Right lobe of liver (tissue), 6 donors: Measurements from ENCODE around the gene AMBRA1. TPM values are rescaled to one million over a fixed set of nuclear protein-coding genes. Genes with fewer than 3 reads are reported as not detected.
A peak's percentile ranks its signal among the peaks of the same experiment; 100 is the strongest.

Experiments used
- ATAC-seq, 4 donors: fragments of 200-7000 bp; cut with Tn5 transposase; one replicate each; pipeline ENCODE4 v1.9.1; 2020; ENCODE audit warnings: mild to moderate bottlenecking in 4 of 4, moderate library complexity in 4 of 4
- DNase-seq, 3 donors: peaks; one replicate each; pipeline ENCODE4 v3.0.0-alpha.2; 2020
- H3K27ac ChIP-seq, 3 donors: fragments of 200-600 bp; one replicate each; pipeline ENCODE4 v1.8.0; 2022
- H3K27me3 ChIP-seq, 2 donors: fragments of 200-600 bp; one replicate each; pipeline ENCODE4 v1.8.0; 2022
- H3K36me3 ChIP-seq, 4 donors: fragments of 200-600 bp; sonication (generic) in 1 of 4; one replicate each; pipeline versions ENCODE4 v1.5.1 to v1.8.0; 2017 to 2022; ENCODE audit warnings: control low read depth in 1 of 4
- H3K4me1 ChIP-seq, 4 donors: fragments of 200-600 bp; sonication (generic) in 1 of 4; one replicate each; pipeline versions ENCODE4 v1.5.1 to v1.8.0; 2017 to 2022; ENCODE audit warnings: control low read depth in 1 of 4
- H3K4me3 ChIP-seq, 3 donors: fragments of 200-600 bp; one replicate each; pipeline ENCODE4 v1.8.0; 2022
- H3K9me3 ChIP-seq, 4 donors: fragments of 200-600 bp; sonication (generic) in 1 of 4; one replicate each; pipeline versions ENCODE4 v1.5.1 to v1.8.0; 2017 to 2022; ENCODE audit warnings: control low read depth in 1 of 4
- CTCF ChIP-seq, 4 donors: fragments of 200-600 bp in 3 of 4; fragments of 450-650 bp in 1 of 4; IDR thresholded peaks; one replicate each; pipeline versions ENCODE4 v1.5.1 to v1.8.0; 2016 to 2022; ENCODE audit warnings: antibody characterized with exemption in 4 of 4, mild to moderate bottlenecking in 2 of 4
- POLR2A ChIP-seq: fragments of 450-650 bp; IDR thresholded peaks from one replicate; pipeline ENCODE4 v1.6.1; 2017; ENCODE audit warnings: antibody characterized with exemption, mild to moderate bottlenecking
- WGBS: methylation state at CpG from one replicate; pipeline ENCODE4 v1.1.6; 2018; ENCODE audit warnings: low coverage, low lambda C conversion rate; ENCODE audit not compliant: insufficient coverage; ENCODE audit errors: missing lambda C conversion rate; 5-methylcytosine and 5-hydroxymethylcytosine counted together
- intact Hi-C, 2 donors: fragments of 100-400 bp; cut with DNase I; formaldehyde crosslinking; loops; one replicate each; pipeline versions ENCODE4 v1.11.2 to v1.14.1; 2022
- total RNA-seq, 6 experiments: library from RNA; depleted of rRNA in 2 of 6; stranded (reverse); fragments of >200 nt in 2 of 6; fragmentation: NEBNext Ultra II Directional in 3 of 6; extraction: Animal tissue kit (Norgen Biotek cat#: 25700) in 3 of 6; gene quantifications; one replicate each; pipeline versions ENCODE4 v1.1.0 to v1.2.4, GENCODE V29; 2016 to 2023
- donor health status: DM: no; HTN: yes; CAD: no.
- donor health status: DM: no; HTN: no; CAD: no.
- donor health status: DM: no; HTN: no; CAD: no.
- donor health status: DM: no; HTN: yes; CAD: no.
- donor health status: DM: no; HTN: yes; CAD: no.

Gene AMBRA1
- total RNA-seq, 6 experiments from 2014 or later: 11.0 to 15.7 (median 13.6) TPM

- H3K27me3 ChIP-seq: no peaks in the 10 kb centered on the region
- intact Hi-C loops: no loop called here
- ATAC-seq (peak; percentile 97 to 99 (median 98)), DNase-seq (peak; percentile 91 to 94 (median 93))
- H3K9me3 ChIP-seq: no peaks in the 10 kb centered on the region
- peak within 1 kb of the TSS; percentile 100 for H3K4me3 ChIP-seq
- H3K4me1 ChIP-seq: peaks cover 0 to 15% (median 6%) of the 10 kb centered on the region in 4 donors
- TF ChIP-seq CTCF (IDR thresholded peaks at IDR 0.05) (peak; percentile 58 to 79 (median 72)), POLR2A (peak; percentile 62)
- peaks cover 0 to 14% (median 0%) of the 10 kb centered on the region in 4 donors for H3K36me3 ChIP-seq
- peak within 1 kb of the TSS; percentile 94 to 97 (median 94) for H3K27ac ChIP-seq
- 0% methylated on average over 45 of the region's 72 CpGs for WGBS
These were observed 23.5 kb upstream of the AMBRA1 start, which contains the start of the genes ATG13 and HARBI1 for GRCh38 chr11:46617134-46617971. Gene ATG13, plus strand, starts transcription at chr11:46617553. Its CDS starts 26,739 bp downstream, at chr11:46644292. Gene HARBI1, minus strand, starts transcription at chr11:46617227. Its CDS starts 990 bp downstream, at chr11:46616237.

DNA sequence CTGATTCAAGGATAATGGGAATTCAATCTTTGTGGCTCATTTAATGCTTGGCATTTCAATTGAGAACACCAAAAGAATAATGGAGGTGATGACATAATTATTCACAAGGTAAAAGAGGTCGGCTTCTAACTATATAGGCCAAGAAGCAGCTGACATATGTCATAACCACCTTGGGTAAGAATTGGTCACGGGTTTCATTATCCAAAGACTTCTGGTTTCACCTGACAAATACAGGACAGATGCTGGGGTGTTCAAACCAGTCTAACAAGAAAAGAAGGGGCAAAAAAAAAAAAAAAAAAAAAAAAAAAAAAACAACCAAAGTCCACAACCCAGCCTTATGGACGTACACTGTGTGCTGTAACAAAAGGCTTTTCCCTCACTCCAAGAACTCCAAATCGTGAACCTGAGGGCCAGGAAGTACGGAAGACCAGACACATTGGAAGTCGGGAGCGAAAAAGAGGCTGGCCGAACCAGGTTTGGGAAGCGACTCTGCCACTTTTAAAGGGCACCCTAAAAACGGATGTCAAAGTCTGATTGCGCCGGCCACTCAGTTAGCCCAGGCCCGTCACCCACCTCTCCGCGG lies 22.8 kb upstream of the AMBRA1 start:
- no peaks in the 10 kb centered on the region for H3K9me3 ChIP-seq
- ATAC-seq: no peak
- peaks cover 0 to 11% (median 0%) of the 10 kb centered on the region in 4 donors for H3K36me3 ChIP-seq
- DNase-seq: no peak
- H3K27me3 ChIP-seq: no peaks in the 10 kb centered on the region
- TF ChIP-seq CTCF (IDR thresholded peaks at IDR 0.05) (no peak), POLR2A (no peak)
- H3K4me3 ChIP-seq: peak overlapping the region; percentile 100
- WGBS: 3% methylated on average over 11 of the region's 15 CpGs
- peak overlapping the region; percentile 94 to 97 (median 94) for H3K27ac ChIP-seq
- peaks cover 0 to 15% (median 6%) of the 10 kb centered on the region in 4 donors for H3K4me1 ChIP-seq
- intact Hi-C loops: no loop called here

DNA sequence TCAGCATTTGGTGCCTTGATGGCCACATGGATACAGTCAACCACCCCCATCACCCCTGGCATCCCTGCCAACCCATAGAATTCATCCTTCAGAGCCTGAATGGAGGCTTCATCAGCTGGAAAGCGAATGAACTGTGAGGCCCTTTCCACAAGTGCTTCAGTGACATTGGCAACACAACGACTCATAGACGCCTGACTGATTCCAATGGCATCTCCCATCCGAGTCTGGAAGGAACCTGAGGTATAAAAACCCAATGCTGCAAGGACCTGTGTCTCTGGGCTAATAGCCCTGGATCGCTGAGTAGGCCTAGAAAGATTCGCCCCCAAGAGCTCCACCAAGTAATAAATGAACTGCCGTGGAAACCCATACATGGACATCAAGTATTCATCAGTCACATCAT lies 21.9 kb upstream of the AMBRA1 start:
- intact Hi-C loops: no loop called here
- Histone ChIP-seq H3K4me1 (peaks cover 0 to 15% (median 6%) of the 10 kb centered on the region in 4 donors), H3K27ac (no peak overlapping the region), H3K9me3 (no peaks in the 10 kb centered on the region), H3K4me3 (no peak overlapping the region), H3K27me3 (no peaks in the 10 kb centered on the region), H3K36me3 (peaks cover 0 to 2% (median 0%) of the 10 kb centered on the region in 4 donors)
- no peak for DNase-seq
- TF ChIP-seq POLR2A (no peak), CTCF (IDR thresholded peaks at IDR 0.05) (no peak)
- WGBS: 98% methylated on average over 5 of the region's 7 CpGs
- ATAC-seq: no peak

GRCh38 chr11:46612326-46612725 lies 18.5 kb upstream of the AMBRA1 start:
- H3K4me3 ChIP-seq: no peak overlapping the region
- 92% methylated on average over 2 of the region's 2 CpGs for WGBS
- TF ChIP-seq POLR2A (no peak), CTCF (IDR thresholded peaks at IDR 0.05) (no peak)
- no peaks in the 10 kb centered on the region for H3K36me3 ChIP-seq
- peaks cover 0 to 4% (median 0%) of the 10 kb centered on the region in 4 donors for H3K4me1 ChIP-seq
- DNase-seq: no peak
- no peaks in the 10 kb centered on the region for H3K27me3 ChIP-seq
- H3K9me3 ChIP-seq: no peaks in the 10 kb centered on the region
- no peak overlapping the region for H3K27ac ChIP-seq
- intact Hi-C loops: no loop called here
- no peak for ATAC-seq
